ENCODE measurements around the gene GLIS1.

DNA sequence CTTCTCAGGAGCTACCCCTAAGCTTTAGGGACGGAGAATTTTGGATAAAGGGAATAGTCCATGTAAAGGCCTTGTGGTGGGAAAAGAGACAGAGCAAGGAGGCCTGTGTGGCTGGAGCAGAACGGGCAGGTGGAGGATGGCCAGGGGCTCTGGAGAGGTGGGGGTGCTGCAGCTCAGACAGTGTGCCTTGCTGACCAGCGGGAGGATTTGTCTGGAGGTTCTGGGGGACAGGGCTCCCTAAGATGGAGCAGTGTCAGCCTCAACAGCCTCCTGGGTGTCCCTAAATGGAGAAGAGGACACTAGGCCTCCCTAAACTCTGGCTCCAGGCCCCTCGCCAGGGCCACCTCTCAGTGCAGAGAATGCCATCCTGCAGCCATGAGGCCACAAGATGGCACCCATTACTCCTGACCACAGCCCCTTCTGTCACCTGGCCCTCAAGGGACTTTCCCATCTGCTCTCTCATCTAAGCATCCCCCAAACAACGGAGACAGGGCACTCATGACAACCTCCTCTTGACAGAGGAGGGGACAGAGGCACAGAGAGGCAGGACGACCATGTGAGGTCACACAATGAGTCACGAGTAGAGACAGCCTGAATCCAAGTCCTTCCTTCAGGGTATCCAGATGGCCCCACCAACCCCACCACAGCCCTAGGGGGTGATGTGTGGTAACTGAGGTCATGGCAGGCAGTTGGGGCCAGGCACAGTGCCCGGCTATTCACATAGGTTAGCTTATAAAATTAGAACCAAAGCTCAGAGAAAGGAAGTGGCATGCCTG lies 185.0 kb downstream of the GLIS1 start:
- no peak for TF ChIP-seq POLR2A (IDR thresholded peaks at IDR 0.05; ENCODE audit: low read depth, low read length)
- TF ChIP-seq CTCF (IDR thresholded peaks at IDR 0.05; ENCODE audit: extremely low read depth in 1 of 2, insufficient read depth in 1 of 2, low read depth in 1 of 2, low read length in 2 of 2): no peak
- TF ChIP-seq POLR2AphosphoS5 (IDR thresholded peaks at IDR 0.05; ENCODE audit: insufficient read depth, low read depth, low read length): no peak
- TF ChIP-seq, protein P1, sequence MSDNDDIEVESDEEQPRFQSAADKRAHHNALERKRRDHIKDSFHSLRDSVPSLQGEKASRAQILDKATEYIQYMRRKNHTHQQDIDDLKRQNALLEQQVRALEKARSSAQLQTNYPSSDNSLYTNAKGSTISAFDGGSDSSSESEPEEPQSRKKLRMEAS (IDR thresholded peaks at IDR 0.05; ENCODE audit: insufficient read depth, insufficient read length): no peak
- TF ChIP-seq EZH2 (IDR thresholded peaks at IDR 0.05; ENCODE audit: borderline replicate concordance, low read depth, low read length, severe bottlenecking): no peak
- no peak for TF ChIP-seq MYC (IDR thresholded peaks at IDR 0.05; ENCODE audit: low read depth, low read length)
